GM21528 (cell line): Measurements from ENCODE around the gene KLHDC7B.

ENCODE experiments used
- ATAC-seq: cut with Tn5 transposase; IDR thresholded peaks from one replicate; pipeline ENCODE4 v1.9.1; 2021; ENCODE audit warnings: mild to moderate bottlenecking, moderate library complexity; ENCODE audit not compliant: unreplicated experiment, low FRiP score

Gene KLHDC7B

GRCh38 chr22:50545522-50546325, at the start of gene KLHDC7B:
Gene KLHDC7B, plus strand, starts transcription at chr22:50545899. Its CDS starts 345 bp downstream, at chr22:50546244.
- ATAC-seq, result no peak

GRCh38 chr22:50497093-50497492, 48.6 kb upstream of the KLHDC7B start:
- no peak for ATAC-seq

- ATAC-seq, result no peak
Observed at GRCh38 chr22:50498322-50498890, 47.3 kb upstream of the KLHDC7B start.

DNA sequence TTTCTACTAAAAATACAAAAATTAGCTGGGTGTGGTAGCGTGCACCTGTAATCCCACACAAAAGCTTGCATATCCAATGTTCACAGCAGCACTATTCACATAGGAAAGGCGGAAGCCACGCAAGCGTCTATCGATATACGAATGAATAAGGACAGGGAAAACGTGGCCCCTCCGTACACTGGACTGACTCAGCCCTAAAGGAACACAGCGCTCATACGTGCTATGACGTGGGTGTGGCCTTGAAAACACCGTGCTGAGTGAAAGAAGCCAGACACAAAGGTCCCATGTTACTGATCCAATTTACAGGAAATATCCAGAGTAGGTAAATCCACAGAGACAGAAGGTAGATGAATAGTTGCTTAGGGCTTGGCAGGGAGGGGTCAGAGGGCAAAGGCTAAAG, 45.2 kb upstream of the KLHDC7B start:
- no peak for ATAC-seq

DNA sequence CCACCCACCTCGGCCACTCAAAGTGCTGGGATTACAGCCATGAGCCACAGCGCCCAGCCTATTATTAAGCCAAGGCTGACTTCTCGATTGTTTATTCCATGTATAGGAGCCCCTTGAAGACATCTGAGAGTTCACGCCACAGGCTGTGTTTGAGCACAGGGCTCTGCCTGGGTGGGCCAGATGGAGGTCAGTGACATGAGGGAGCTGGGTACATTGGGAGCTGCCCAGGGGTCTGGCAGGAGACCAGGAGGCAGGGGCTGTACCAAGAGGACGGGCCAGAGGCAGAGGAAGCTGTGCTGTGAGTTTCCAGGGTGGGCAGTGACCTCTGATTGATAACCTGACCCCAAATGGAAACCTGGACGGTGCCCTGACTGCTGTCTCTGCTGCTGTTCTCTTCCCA, 43.6 kb upstream of the KLHDC7B start:
- ATAC-seq, result no peak

- no peak for ATAC-seq
Observed at GRCh38 chr22:50502628-50503474, 42.8 kb upstream of the KLHDC7B start.

- no peak for ATAC-seq
Observed at GRCh38 chr22:50503475-50504145, 42.1 kb upstream of the KLHDC7B start.

GRCh38 chr22:50504369-50505211, 41.1 kb upstream of the KLHDC7B start:
- ATAC-seq, result no peak

DNA sequence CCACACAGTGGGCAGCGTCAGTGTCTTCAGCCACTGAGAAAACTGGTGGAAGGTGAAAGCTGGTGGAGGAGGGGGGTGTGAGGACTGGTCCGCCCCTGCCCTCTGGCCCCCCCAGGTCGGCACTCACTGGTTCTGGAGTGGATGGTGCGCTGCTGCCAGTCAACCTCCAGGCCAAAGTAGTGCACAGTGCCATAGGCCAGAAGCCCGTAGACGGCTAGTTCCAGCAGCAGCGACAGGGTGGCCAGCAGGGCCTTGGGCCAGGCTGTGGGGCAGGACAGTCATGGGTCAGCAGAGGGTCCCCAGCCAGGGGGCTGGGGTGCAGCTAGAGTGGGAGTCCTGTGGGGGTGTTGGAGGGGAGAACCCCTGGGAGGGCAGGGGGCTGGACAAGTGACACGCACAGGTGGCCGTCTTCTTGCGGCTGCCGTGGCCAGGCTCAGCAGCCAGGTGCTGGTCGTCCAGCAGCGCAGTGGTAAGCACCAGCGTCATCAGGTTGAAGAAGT, 40.4 kb upstream of the KLHDC7B start:
- no peak for ATAC-seq

DNA sequence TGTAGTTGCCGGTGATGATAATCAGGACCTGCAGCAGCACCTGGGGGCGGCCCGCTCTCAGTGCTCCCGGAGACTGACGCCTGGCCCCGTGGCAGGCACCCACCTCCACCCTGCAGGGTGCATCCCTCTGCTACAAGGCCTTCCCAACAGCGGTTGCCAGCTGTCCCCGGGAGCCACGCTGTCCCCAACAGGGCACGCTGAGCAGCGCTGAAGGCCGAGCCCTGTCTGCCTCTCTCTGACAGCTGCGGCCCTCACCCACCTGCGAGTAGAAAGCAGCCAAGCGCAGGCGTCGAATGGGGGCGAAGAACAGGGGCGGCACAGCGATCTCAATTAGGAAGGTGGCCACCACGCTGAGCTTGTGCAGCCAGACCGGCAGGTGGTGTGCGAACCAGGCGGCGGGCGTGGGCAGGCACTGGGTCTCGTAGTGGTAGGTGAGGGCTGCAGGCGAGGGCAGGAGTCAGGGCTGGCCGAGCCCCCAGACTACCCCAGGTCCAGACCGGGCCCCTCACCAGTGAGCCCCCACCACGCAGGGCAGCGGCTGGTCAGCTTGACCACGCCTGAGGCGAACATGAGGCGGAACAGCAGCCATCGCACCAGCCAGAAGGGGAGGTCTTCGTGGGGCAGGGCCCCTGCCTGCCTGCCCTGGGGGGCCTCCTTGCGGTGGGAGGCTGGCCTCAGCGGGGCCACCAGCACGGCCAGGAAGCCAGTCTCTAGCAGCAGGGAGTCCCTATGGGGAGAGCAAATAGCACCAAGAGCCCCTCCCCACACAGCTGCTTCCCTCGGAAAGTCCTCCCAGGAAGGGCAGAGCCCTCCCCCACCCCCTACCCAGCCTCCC, 39.7 kb upstream of the KLHDC7B start:
- no peak for ATAC-seq

GRCh38 chr22:50506611-50507420, 38.9 kb upstream of the KLHDC7B start:
- peak; percentile 26 for ATAC-seq

DNA sequence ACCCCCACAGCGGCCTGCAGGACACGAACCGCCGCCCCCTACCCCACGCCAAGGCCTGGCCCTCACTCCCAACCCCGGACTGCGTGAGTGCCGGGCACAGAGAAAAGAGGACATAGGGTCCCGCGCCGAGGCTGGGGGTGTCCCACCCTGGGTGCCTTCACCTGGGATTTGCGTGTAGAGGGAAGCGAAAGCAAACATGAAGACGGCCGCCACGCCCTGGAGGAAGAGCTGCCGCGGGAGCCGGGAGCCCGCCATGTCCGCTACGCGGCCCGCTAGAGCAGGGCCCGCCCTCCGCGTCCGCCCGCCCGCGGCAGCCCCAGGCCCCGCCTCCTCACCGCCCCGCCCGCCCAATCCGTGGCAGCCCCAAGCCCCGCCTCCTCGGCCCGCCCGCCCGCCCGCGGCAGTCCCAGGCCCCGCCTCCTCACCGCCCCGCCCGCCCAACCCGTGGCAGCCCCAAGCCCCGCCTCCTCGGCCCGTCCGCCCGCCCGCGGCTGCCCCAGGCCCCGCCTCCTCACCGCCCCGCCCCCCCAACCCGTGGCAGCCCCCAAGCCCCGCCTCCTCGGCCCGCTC, 38.2 kb upstream of the KLHDC7B start, which contains the start of gene LMF2:
Gene LMF2 (minus strand): TSS at position 282 of the 570 bp plus-strand sequence. CDS start 27 bp downstream, at position 255.
- peak; percentile 46 for ATAC-seq

DNA sequence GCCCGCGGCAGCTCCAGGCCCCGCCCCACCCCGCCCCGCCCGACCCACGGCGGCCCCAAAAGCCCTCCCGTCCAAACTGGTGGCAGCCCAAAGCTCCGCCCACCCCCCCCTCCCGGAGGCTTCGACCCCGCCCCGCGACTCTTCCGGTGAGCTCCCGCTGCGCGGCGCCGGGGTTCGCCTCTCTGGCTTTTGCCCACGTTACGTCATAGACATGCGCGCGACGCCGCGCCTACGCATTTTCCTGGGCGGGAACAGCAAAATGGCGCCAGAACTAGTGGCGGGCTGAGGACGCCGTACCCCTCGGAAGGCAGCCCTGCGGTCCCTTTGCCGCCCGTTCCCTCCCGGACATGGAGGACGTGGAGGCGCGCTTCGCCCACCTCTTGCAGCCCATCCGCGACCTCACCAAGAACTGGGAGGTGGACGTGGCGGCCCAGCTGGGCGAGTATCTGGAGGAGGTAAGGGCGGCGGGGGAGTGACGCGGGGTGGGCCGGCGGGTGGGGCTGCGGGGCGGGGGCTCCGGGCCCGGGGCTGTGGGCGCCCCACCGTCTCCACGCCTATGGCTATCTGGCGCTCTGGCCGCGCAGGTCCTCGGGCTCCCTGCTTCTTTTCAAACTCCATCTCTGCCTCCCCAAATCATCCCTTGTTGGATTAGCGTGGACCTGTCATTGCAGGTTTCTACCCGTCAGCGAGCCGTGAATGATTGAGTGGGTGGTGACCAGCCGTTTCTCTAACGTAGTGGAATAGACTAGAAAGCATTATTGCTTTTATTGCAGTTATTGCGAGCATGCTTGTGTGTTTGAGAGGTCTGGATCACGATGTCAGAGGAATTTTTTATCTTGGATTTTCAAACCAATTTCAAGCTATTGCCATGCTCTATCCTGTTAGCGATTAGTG, 37.5 kb upstream of the KLHDC7B start, which contains the start of gene NCAPH2:
Gene NCAPH2 (plus strand): TSS at position 234 of the 894 bp plus-strand sequence. CDS start 114 bp downstream, at position 348.
- peak; percentile 68 for ATAC-seq

DNA sequence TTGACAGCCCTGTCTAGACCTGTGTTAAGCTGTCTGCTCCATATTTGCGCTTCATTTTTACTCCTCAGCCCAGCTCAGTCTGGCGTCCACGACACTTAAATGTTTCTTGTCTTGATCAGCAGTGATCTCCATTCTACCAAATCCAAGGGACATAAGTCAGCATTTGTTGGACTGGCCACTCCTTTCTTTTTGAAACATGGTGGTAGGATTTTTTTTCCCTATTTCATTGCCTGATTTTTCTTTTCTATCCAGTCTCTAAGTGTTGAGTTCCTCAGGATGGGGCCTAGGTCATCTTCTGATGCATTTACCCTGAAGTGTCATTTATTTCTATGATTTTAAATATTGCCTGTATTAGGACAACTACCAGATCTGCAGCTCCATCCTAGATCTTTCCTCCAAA, 36.8 kb upstream of the KLHDC7B start:
- ATAC-seq, result no peak

GRCh38 chr22:50513175-50513574, 32.5 kb upstream of the KLHDC7B start:
- ATAC-seq, result no peak

DNA sequence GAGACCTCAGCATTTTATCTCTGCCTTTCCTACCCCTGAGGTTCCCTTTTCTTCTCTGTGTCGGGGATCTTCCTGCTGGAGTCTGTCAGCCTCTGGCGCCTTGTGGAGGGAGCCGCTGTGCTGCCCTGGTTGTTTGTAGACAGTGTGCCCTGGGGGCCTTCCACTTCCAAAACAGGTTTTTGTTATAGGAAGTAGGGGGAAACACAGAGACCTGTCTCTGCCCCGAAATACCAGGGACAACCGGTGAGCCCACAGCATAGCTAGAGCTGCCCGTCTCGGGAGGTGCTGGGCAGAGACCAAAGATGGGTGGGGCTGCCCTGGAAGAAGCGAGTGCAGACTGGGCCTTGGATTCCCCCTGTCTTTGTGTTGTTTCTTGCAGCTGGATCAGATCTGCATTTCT, 29.6 kb upstream of the KLHDC7B start:
- no peak for ATAC-seq
